Measurements from ENCODE around the gene ABCD2.

The ABCD2 gene

DNA sequence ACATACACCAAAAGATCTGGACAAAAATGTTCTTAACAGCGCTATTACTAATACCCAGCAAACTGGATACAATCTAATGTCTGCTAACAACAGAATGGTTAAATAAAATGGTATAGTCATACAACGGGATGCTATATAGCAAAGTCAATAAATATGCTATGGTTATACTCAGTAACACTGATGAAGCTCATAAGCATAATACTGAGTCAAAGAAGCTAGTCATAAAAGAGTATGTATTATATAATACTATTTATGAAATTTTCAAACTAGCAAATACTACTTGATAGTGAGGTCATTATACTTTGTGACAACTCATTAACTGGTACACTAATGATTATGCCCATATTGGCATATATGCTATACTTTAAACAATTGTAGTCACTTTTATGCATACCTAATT, 7.4 kb downstream of the ABCD2 start:
- TF ChIP-seq CREB1 (IDR thresholded peaks at IDR 0.05; ENCODE audit: low read depth) (no peak), USF1 (IDR thresholded peaks at IDR 0.05) (no peak), TCF12 (IDR thresholded peaks at IDR 0.05; ENCODE audit: low read depth) (no peak), CEBPB (IDR thresholded peaks at IDR 0.05) (no peak), RAD21 (IDR thresholded peaks at IDR 0.05; ENCODE audit: low read depth) (no peak), REST (IDR thresholded peaks at IDR 0.05; ENCODE audit: low read depth) (no peak), EGR1 (IDR thresholded peaks at IDR 0.05) (no peak), FOXM1 (IDR thresholded peaks at IDR 0.05; ENCODE audit: borderline replicate concordance, low read depth) (no peak), EP300 (IDR thresholded peaks at IDR 0.05; ENCODE audit: borderline replicate concordance) (no peak), TAF1 (IDR thresholded peaks at IDR 0.05; ENCODE audit: low read depth) (no peak), YY1 (IDR thresholded peaks at IDR 0.05; ENCODE audit: low read depth) (no peak), TEAD4 (IDR thresholded peaks at IDR 0.05) (no peak), NFIC (IDR thresholded peaks at IDR 0.05) (no peak), ZBTB7A (IDR thresholded peaks at IDR 0.05; ENCODE audit: low read depth) (no peak)
- TF ChIP-seq, protein P1, sequence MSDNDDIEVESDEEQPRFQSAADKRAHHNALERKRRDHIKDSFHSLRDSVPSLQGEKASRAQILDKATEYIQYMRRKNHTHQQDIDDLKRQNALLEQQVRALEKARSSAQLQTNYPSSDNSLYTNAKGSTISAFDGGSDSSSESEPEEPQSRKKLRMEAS (IDR thresholded peaks at IDR 0.05) = no peak

DNA sequence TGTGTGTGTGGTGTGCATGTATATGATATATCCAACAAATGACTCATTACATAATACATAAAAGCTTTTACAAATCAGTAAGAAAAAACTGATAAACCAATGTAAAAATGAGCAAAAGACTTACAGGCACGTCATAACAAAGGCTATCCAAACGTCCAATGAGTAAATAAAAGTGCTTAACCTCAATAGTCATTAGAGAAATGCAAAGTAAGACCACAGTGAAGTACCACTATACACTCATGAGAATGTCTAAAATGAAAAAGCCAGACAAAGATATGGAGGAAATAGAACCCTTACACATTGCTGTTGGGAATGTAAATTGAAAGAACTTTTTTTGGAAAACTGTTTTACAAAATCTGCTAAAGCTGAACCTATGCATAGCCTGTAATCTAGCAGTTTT, 7.8 kb downstream of the ABCD2 start:
- TF ChIP-seq, protein P1 (IDR thresholded peaks at IDR 0.05) = no peak
- TF ChIP-seq TAF1 (IDR thresholded peaks at IDR 0.05; ENCODE audit: low read depth) (no peak), TEAD4 (IDR thresholded peaks at IDR 0.05) (no peak), YY1 (IDR thresholded peaks at IDR 0.05; ENCODE audit: low read depth) (no peak), USF1 (IDR thresholded peaks at IDR 0.05) (no peak), REST (IDR thresholded peaks at IDR 0.05; ENCODE audit: low read depth) (no peak), NFIC (IDR thresholded peaks at IDR 0.05) (no peak), CEBPB (IDR thresholded peaks at IDR 0.05) (no peak), CREB1 (IDR thresholded peaks at IDR 0.05; ENCODE audit: low read depth) (no peak), FOXM1 (IDR thresholded peaks at IDR 0.05; ENCODE audit: borderline replicate concordance, low read depth) (no peak), ZBTB7A (IDR thresholded peaks at IDR 0.05; ENCODE audit: low read depth) (no peak), EP300 (IDR thresholded peaks at IDR 0.05; ENCODE audit: borderline replicate concordance) (no peak), EGR1 (IDR thresholded peaks at IDR 0.05) (no peak), RAD21 (IDR thresholded peaks at IDR 0.05; ENCODE audit: low read depth) (no peak), TCF12 (IDR thresholded peaks at IDR 0.05; ENCODE audit: low read depth) (no peak)

DNA sequence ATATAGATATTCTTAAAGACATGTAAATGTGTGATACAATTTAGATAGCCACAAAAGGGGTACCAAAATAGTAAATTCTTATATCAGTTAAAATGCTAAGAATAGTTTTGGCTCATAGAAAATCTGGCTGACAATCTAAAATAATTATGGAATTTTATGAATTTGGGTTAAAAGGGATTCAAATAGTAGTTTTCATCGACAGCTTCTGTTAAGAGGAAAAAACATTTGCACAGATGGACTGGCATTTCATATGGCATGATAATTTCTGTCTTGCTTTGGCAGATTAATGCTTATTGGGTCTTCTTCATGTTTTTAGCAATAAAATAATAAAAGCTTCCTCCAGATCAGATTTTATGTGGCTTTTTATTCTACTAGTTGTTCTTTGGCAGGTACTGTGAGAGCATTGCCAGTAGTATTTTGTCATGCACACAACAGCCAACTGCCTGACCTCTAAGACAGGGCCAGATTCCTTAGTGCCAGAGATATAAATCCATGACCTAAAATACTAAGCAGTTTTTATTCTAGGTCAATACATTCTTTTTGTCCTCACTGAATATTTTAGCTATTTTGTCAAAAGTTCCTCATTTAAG, 9.1 kb downstream of the ABCD2 start:
- no peak for TF ChIP-seq TEAD4 (IDR thresholded peaks at IDR 0.05)
- no peak for TF ChIP-seq YY1 (IDR thresholded peaks at IDR 0.05; ENCODE audit: low read depth)
- TF ChIP-seq TAF1 (IDR thresholded peaks at IDR 0.05; ENCODE audit: low read depth) = no peak
- no peak for TF ChIP-seq CREB1 (IDR thresholded peaks at IDR 0.05; ENCODE audit: low read depth)
- no peak for TF ChIP-seq EGR1 (IDR thresholded peaks at IDR 0.05)
- TF ChIP-seq, protein P1 (IDR thresholded peaks at IDR 0.05) = no peak
- TF ChIP-seq RAD21 (IDR thresholded peaks at IDR 0.05; ENCODE audit: low read depth) = no peak
- no peak for TF ChIP-seq CEBPB (IDR thresholded peaks at IDR 0.05)
- TF ChIP-seq ZBTB7A (IDR thresholded peaks at IDR 0.05; ENCODE audit: low read depth) = no peak
- no peak for TF ChIP-seq EP300 (IDR thresholded peaks at IDR 0.05; ENCODE audit: borderline replicate concordance)
- TF ChIP-seq REST (IDR thresholded peaks at IDR 0.05; ENCODE audit: low read depth) = no peak
- TF ChIP-seq NFIC (IDR thresholded peaks at IDR 0.05) = no peak
- no peak for TF ChIP-seq FOXM1 (IDR thresholded peaks at IDR 0.05; ENCODE audit: borderline replicate concordance, low read depth)
- TF ChIP-seq USF1 (IDR thresholded peaks at IDR 0.05) = no peak
- TF ChIP-seq TCF12 (IDR thresholded peaks at IDR 0.05; ENCODE audit: low read depth) = no peak
